Measurements from ENCODE around the gene GAPVD1.
A peak's percentile ranks its signal among the peaks of the same experiment; 100 is the strongest.

Gene GAPVD1

GRCh38 chr9:125355601-125356000 is 94.0 kb downstream of the GAPVD1 start:
- no peak overlapping the region for H3K27ac ChIP-seq
- TF ChIP-seq ZFX (IDR thresholded peaks at IDR 0.05) (no peak), CTCF (conservative IDR thresholded peaks at IDR 0.05) (no peak)

GRCh38 chr9:125356032-125356431 is 94.4 kb downstream of the GAPVD1 start:
- H3K27ac ChIP-seq: no peak overlapping the region
- TF ChIP-seq ZFX (IDR thresholded peaks at IDR 0.05) (no peak), CTCF (conservative IDR thresholded peaks at IDR 0.05) (no peak)

- no peak overlapping the region for H3K27ac ChIP-seq
These were observed 97.4 kb downstream of the GAPVD1 start for GRCh38 chr9:125359011-125359410.

GRCh38 chr9:125360601-125361000 is 99.0 kb downstream of the GAPVD1 start:
- H3K27ac ChIP-seq: no peak overlapping the region

More at GRCh38 chr9:125359011-125359410, 97.4 kb downstream of the GAPVD1 start:
- TF ChIP-seq ZFX (IDR thresholded peaks at IDR 0.05) (no peak), CTCF (conservative IDR thresholded peaks at IDR 0.05) (no peak)

GRCh38 chr9:125361837-125362531 is 100.4 kb downstream of the GAPVD1 start:
- no peak overlapping the region for H3K27ac ChIP-seq
- TF ChIP-seq CTCF (conservative IDR thresholded peaks at IDR 0.05) (peak; percentile 59), ZFX (IDR thresholded peaks at IDR 0.05) (no peak)

More at GRCh38 chr9:125360601-125361000, 99.0 kb downstream of the GAPVD1 start:
- TF ChIP-seq ZFX (IDR thresholded peaks at IDR 0.05) (no peak), CTCF (conservative IDR thresholded peaks at IDR 0.05) (no peak)

- H3K27ac ChIP-seq: no peak overlapping the region
- no peak for TF ChIP-seq ZFX (IDR thresholded peaks at IDR 0.05)
These were observed 105.0 kb downstream of the GAPVD1 start for GRCh38 chr9:125366676-125367075.

GRCh38 chr9:125370786-125371185 is 109.2 kb downstream of the GAPVD1 start:
- no peak overlapping the region for H3K27ac ChIP-seq
- TF ChIP-seq CTCF (conservative IDR thresholded peaks at IDR 0.05): no peak
- no peak for TF ChIP-seq ZFX (IDR thresholded peaks at IDR 0.05)
